Superior temporal gyrus (tissue), 1 donor: ENCODE data around the gene CTTN.

Source experiments
- DNase-seq: peaks from one replicate; pipeline ENCODE4 v3.0.0-alpha.2; 2016; ENCODE audit errors: extremely low spot score

CTTN gene

GRCh38 chr11:70473873-70474690 lies 75.8 kb downstream of the CTTN start:
- no peak for DNase-seq

GRCh38 chr11:70474710-70475109 lies 76.4 kb downstream of the CTTN start:
- no peak for DNase-seq

- DNase-seq, result no peak
Observed at GRCh38 chr11:70476669-70477068, 78.3 kb downstream of the CTTN start.

GRCh38 chr11:70477176-70477575 lies 78.8 kb downstream of the CTTN start:
- no peak for DNase-seq

GRCh38 chr11:70477609-70478008 lies 79.3 kb downstream of the CTTN start:
- peak; percentile 66 for DNase-seq

GRCh38 chr11:70478166-70478890 lies 80.0 kb downstream of the CTTN start:
- no peak for DNase-seq

- DNase-seq, result no peak
Observed at GRCh38 chr11:70480711-70481110, 82.4 kb downstream of the CTTN start.

GRCh38 chr11:70481625-70482528 lies 83.5 kb downstream of the CTTN start:
- DNase-seq, result no peak

- no peak for DNase-seq
Observed at GRCh38 chr11:70482529-70482917, 84.2 kb downstream of the CTTN start.

- peak; percentile 46 for DNase-seq
Observed at GRCh38 chr11:70483077-70483861, 84.9 kb downstream of the CTTN start.

- DNase-seq, result no peak
Observed at GRCh38 chr11:70483917-70484316, 85.6 kb downstream of the CTTN start.

GRCh38 chr11:70485326-70486025 lies 87.1 kb downstream of the CTTN start:
- DNase-seq, result no peak

- no peak for DNase-seq
Observed at GRCh38 chr11:70486026-70486415, 87.7 kb downstream of the CTTN start.
